Loucy (cell line): ENCODE data around the gene ALDH1L1.

Source experiments
- H2AFZ ChIP-seq: fragments of 200-600 bp; sonication (generic); 2 replicates; pipeline ENCODE4 v1.6.0; 2016; ENCODE audit warnings: antibody characterized with exemption, mild to moderate bottlenecking, low read length, moderate library complexity
- H3F3A ChIP-seq: fragments of 200-600 bp; 2 replicates; pipeline ENCODE4 v1.6.0; 2016; ENCODE audit warnings: antibody characterized with exemption, low read depth, mild to moderate bottlenecking
- H3K27me3 ChIP-seq: fragments of 200-600 bp; sonication (generic); 2 replicates; pipeline ENCODE4 v1.6.1; 2014; ENCODE audit warnings: low read length, mild to moderate bottlenecking; ENCODE audit not compliant: insufficient read depth, poor library complexity, severe bottlenecking
- H3K36me3 ChIP-seq: fragments of 200-600 bp; sonication (generic); 2 replicates; pipeline ENCODE4 v1.6.1; 2016; ENCODE audit warnings: low read length; ENCODE audit not compliant: insufficient read depth
- H3K4me1 ChIP-seq: fragments of 200-600 bp; sonication (generic); 2 replicates; pipeline ENCODE4 v1.5.1; 2014; ENCODE audit warnings: low read length, mild to moderate bottlenecking; ENCODE audit not compliant: insufficient read depth, poor library complexity, severe bottlenecking
- H3K4me2 ChIP-seq: fragments of 200-600 bp; sonication (generic); 2 replicates; pipeline ENCODE4 v1.6.0; 2014; ENCODE audit warnings: antibody characterized with exemption, low read length, low read depth, mild to moderate bottlenecking; ENCODE audit not compliant: poor library complexity, severe bottlenecking
- H3K4me3 ChIP-seq: fragments of 200-600 bp; sonication (generic); 2 replicates; pipeline ENCODE4 v1.5.1; 2014; ENCODE audit warnings: low read length, mild to moderate bottlenecking, mixed read lengths; ENCODE audit not compliant: poor library complexity, severe bottlenecking
- H3K79me2 ChIP-seq: fragments of 200-600 bp; sonication (generic); 2 replicates; pipeline ENCODE4 v1.6.1; 2014; ENCODE audit warnings: low read length; ENCODE audit not compliant: insufficient read depth
- H3K9ac ChIP-seq: fragments of 200-600 bp; sonication (generic); 2 replicates; pipeline ENCODE4 v1.6.0; 2014; ENCODE audit warnings: mild to moderate bottlenecking, low read depth, low read length, moderate library complexity; ENCODE audit not compliant: poor library complexity, severe bottlenecking
- H3K9me2 ChIP-seq: fragments of 200-600 bp; sonication (generic); replicated peaks from 2 replicates; pipeline ENCODE4 v1.6.1; 2016; ENCODE audit warnings: low read depth, low read length, mixed read lengths
- H3K9me3 ChIP-seq: fragments of 200-600 bp; sonication (generic); 2 replicates; pipeline ENCODE4 v1.6.1; 2014; ENCODE audit warnings: mild to moderate bottlenecking, antibody characterized with exemption, low read length, low read depth; ENCODE audit not compliant: insufficient read depth
- H4K20me1 ChIP-seq: fragments of 200-600 bp; sonication (generic); 2 replicates; pipeline ENCODE4 v1.6.0; 2014; ENCODE audit warnings: antibody characterized with exemption, low read length, mild to moderate bottlenecking; ENCODE audit not compliant: insufficient read depth, poor library complexity, severe bottlenecking
- CTCF ChIP-seq: fragments of 200-600 bp; sonication (generic); conservative IDR thresholded peaks from 2 replicates; pipeline ENCODE4 v1.5.1; 2014; ENCODE audit warnings: mild to moderate bottlenecking, antibody characterized with exemption, low read length
- EZH2phosphoT487 ChIP-seq: fragments of 200-600 bp; IDR thresholded peaks from 2 replicates; pipeline ENCODE4 v1.6.1; 2018; ENCODE audit warnings: antibody characterized with exemption, mild to moderate bottlenecking, moderate library complexity, borderline replicate concordance

Gene ALDH1L1

GRCh38 chr3:126179825-126180476 lies 435 bp downstream of the ALDH1L1 start:
- Histone ChIP-seq H3K9me3 (no peaks in the 10 kb centered on the region), H3K36me3 (no peaks in the 10 kb centered on the region), H3K9ac (no peak overlapping the region), H3K79me2 (no peaks in the 10 kb centered on the region), H3K4me3 (no peak overlapping the region), H4K20me1 (no peaks in the 10 kb centered on the region), H3K27me3 (no peaks in the 10 kb centered on the region), H3K4me2 (no peak overlapping the region), H3K4me1 (no peaks in the 10 kb centered on the region), H2AFZ (no peak overlapping the region), H3K9me2 (no peaks in the 10 kb centered on the region), H3F3A (no peaks in the 10 kb centered on the region)
- TF ChIP-seq EZH2phosphoT487 (no peak), CTCF (no peak)

GRCh38 chr3:126170073-126170777 lies 10.2 kb downstream of the ALDH1L1 start:
- Histone ChIP-seq H3K4me3 (no peak overlapping the region), H3K27me3 (no peaks in the 10 kb centered on the region), H4K20me1 (no peaks in the 10 kb centered on the region), H3K9me2 (no peaks in the 10 kb centered on the region), H3K9me3 (no peaks in the 10 kb centered on the region), H3K4me1 (no peaks in the 10 kb centered on the region), H2AFZ (no peak overlapping the region), H3K36me3 (no peaks in the 10 kb centered on the region), H3F3A (no peaks in the 10 kb centered on the region), H3K9ac (no peak overlapping the region), H3K79me2 (no peaks in the 10 kb centered on the region), H3K4me2 (no peak overlapping the region)
- TF ChIP-seq CTCF = no peak
- no peak for TF ChIP-seq EZH2phosphoT487

GRCh38 chr3:126167566-126167965 lies 12.8 kb downstream of the ALDH1L1 start:
- H3K4me1 ChIP-seq = no peaks in the 10 kb centered on the region
- no peaks in the 10 kb centered on the region for H3K9me2 ChIP-seq
- TF ChIP-seq CTCF = no peak
- TF ChIP-seq EZH2phosphoT487 = no peak
- no peak overlapping the region for H3K9ac ChIP-seq
- H3K9me3 ChIP-seq = no peaks in the 10 kb centered on the region
- no peaks in the 10 kb centered on the region for H3K79me2 ChIP-seq
- H3K4me3 ChIP-seq = no peak overlapping the region
- H3K36me3 ChIP-seq = no peaks in the 10 kb centered on the region
- H4K20me1 ChIP-seq = no peaks in the 10 kb centered on the region
- no peaks in the 10 kb centered on the region for H3K27me3 ChIP-seq
- no peak overlapping the region for H2AFZ ChIP-seq
- H3F3A ChIP-seq = no peaks in the 10 kb centered on the region
- no peak overlapping the region for H3K4me2 ChIP-seq
